Fibroblast of lung (primary cell): Measurements from ENCODE around the gene DNHD1. TPM values are rescaled to one million over a fixed set of nuclear protein-coding genes. Genes with fewer than 3 reads are reported as not detected.
"Not testable (repeated sequence)": the region's sequence is repeated elsewhere in the genome, so short reads cannot be mapped to it uniquely, and the experiment has no call there.

Experiments
- DNase-seq, 2 donors: peaks; one replicate each; pipeline versions ENCODE4 v3.0.0 to v3.0.0-alpha.2; 2010; ENCODE audit warnings: low read depth in 2 of 2
- H2AFZ ChIP-seq: 2 replicates; pipeline ENCODE4 v1.5.1; 2012; ENCODE audit warnings: low read length, control low read depth, inconsistent platforms
- H3K27ac ChIP-seq: 2 replicates; pipeline ENCODE4 v1.5.1; 2011; ENCODE audit warnings: low read length, control low read depth; ENCODE audit not compliant: insufficient read depth
- H3K27me3 ChIP-seq: 2 replicates; pipeline ENCODE4 v1.5.1; 2011; ENCODE audit warnings: mild to moderate bottlenecking, low read length; ENCODE audit not compliant: control insufficient read depth, insufficient read depth
- H3K36me3 ChIP-seq: 2 replicates; pipeline ENCODE4 v1.5.1; 2011; ENCODE audit warnings: low read length; ENCODE audit not compliant: control insufficient read depth, insufficient read depth
- H3K4me1 ChIP-seq: 2 replicates; pipeline ENCODE4 v1.5.1; 2011; ENCODE audit warnings: low read length; ENCODE audit not compliant: control insufficient read depth, insufficient read depth; ENCODE audit errors: extremely low read depth
- H3K4me2 ChIP-seq: 2 replicates; pipeline ENCODE4 v1.5.1; 2011; ENCODE audit warnings: low read length, control low read depth; ENCODE audit not compliant: insufficient read depth; ENCODE audit errors: extremely low read depth
- H3K4me3 ChIP-seq, 4 experiments: fragments of 200-600 bp in 1 of 4; sonication (generic) in 1 of 4; replicated peaks in 1 of 4; 2 replicates each; pipeline ENCODE4 v1.5.1; 2011 to 2016; ENCODE audit warnings: low read length in 4 of 4, low read depth in 3 of 4, mild to moderate bottlenecking in 3 of 4, control low read depth in 2 of 4, inconsistent platforms in 1 of 4, mixed read lengths in 1 of 4; ENCODE audit not compliant: insufficient read depth in 1 of 4; ENCODE audit errors: control extremely low read depth in 1 of 4
- H3K79me2 ChIP-seq: 2 replicates; pipeline ENCODE4 v1.5.1; 2012; ENCODE audit warnings: mild to moderate bottlenecking, low read length, inconsistent platforms; ENCODE audit not compliant: control insufficient read depth, insufficient read depth
- H3K9ac ChIP-seq: 2 replicates; pipeline ENCODE4 v1.5.1; 2011; ENCODE audit warnings: mild to moderate bottlenecking, low read length, control low read depth; ENCODE audit not compliant: insufficient read depth
- H3K9me3 ChIP-seq: 2 replicates; pipeline ENCODE4 v1.5.1; 2012; ENCODE audit warnings: low read depth, low read length; ENCODE audit not compliant: control insufficient read depth, insufficient read depth
- H4K20me1 ChIP-seq: 2 replicates; pipeline ENCODE4 v1.5.1; 2011; ENCODE audit warnings: low read length; ENCODE audit not compliant: control insufficient read depth, insufficient read depth; ENCODE audit errors: extremely low read depth
- CTCF ChIP-seq, 2 donors: IDR thresholded peaks in 1 of 2; conservative IDR thresholded peaks in 1 of 2; 1 replicate in 1 of 2; 2 replicates in 1 of 2; pipeline ENCODE4 v1.5.1; 2011 to 2012; ENCODE audit warnings: low read length in 2 of 2, control low read depth in 1 of 2, inconsistent platforms in 1 of 2, low read depth in 1 of 2, mild to moderate bottlenecking in 1 of 2
- EZH2 ChIP-seq: IDR thresholded peaks from 2 replicates; pipeline ENCODE4 v1.5.1; 2012; ENCODE audit warnings: low read length, control low read depth, mild to moderate bottlenecking; ENCODE audit errors: missing control alignments
- polyA plus RNA-seq, 2 donors: library from polyadenylated mRNA; depleted of rRNA in 1 of 2; stranded (reverse) in 1 of 2; unstranded in 1 of 2; fragments of >200 nt; gene quantifications; 2 replicates each; pipeline ENCODE4 v1.2.1, GENCODE V29; 2011 to 2012; ENCODE audit warnings: missing spikeins in 1 of 2
- total RNA-seq: library from RNA; depleted of rRNA; stranded (reverse); fragments of >200 nt; gene quantifications from 2 replicates; pipeline ENCODE4 v1.2.1, GENCODE V29; 2014

Gene DNHD1
- total and polyA plus RNA-seq, 2 donors (not counting 1 experiment from before 2014, with no cell fraction given) = 2.2 to 14.7 TPM

DNA sequence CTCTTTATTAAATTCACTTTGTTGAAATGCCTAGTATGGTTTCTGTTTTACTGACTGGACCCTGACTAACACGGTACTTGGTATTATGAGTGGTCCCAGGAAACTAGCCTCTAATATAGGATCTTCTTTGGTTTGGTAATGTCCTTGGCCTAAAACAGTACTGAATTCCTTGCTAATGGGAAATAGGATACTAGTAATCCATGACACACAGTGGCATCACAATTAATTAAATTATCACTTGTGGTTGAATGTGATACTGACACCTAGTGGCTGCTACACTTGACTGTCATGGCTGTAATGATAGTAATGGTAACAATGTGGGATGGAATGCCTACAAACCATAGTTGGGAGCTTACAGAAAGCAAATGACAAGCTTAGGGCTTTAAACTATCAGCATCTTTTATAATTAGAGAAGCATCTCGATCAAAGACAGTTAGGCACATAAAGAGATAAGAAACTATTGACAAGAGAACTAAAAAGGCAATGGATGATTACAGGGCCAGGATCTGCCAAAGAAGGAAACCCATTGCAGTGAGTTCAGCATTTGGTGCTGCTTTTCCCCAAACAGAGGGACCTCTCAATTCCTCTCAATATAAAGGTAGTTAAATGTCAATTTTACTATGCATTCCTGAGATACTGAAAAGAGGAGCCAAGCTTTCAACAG is 8.6 kb downstream of the DNHD1 start:
- H3K36me3 ChIP-seq = peaks cover 4% of the 10 kb centered on the region
- H3K79me2 ChIP-seq = no peaks in the 10 kb centered on the region
- H3K27me3 ChIP-seq = no peaks in the 10 kb centered on the region
- TF ChIP-seq EZH2 (no peak), CTCF (conservative IDR thresholded peaks at IDR 0.05 in 1 of 2, IDR thresholded peaks at IDR 0.05 in 1 of 2; ENCODE audit: low read depth in 1 of 2, low read length in 2 of 2) (peak; percentile 52 to 69)
- H2AFZ ChIP-seq = no peak overlapping the region
- H4K20me1 ChIP-seq = no peaks in the 10 kb centered on the region
- H3K4me1 ChIP-seq = no peaks in the 10 kb centered on the region
- no peak overlapping the region for H3K4me2 ChIP-seq
- no peaks in the 10 kb centered on the region for H3K9me3 ChIP-seq
- DNase-seq = peak; percentile 74 to 82
- no peak overlapping the region for H3K27ac ChIP-seq
- H3K4me3 ChIP-seq = no peak overlapping the region
- H3K9ac ChIP-seq = no peak overlapping the region

DNA sequence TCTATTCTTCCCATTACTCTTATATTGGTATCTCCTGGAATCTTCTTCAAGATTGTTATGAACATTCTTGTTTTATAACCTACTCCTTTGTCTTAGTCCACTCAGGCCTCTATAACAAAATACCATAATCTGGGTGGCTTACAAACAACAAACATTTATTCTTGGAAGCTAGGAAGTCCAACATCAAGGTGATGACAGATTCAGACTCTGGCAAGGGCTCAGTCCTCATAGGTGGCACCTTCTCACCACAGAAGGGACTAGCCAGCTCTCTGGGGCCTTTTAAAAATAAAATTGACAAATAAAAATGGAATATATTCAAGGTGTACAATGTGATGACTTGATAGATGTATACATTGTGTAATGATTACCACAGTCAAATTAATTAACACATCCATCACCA is 19.8 kb downstream of the DNHD1 start:
- Histone ChIP-seq H3K27me3 (no peaks in the 10 kb centered on the region), H3K79me2 (no peaks in the 10 kb centered on the region), H3K27ac (no peak overlapping the region), H4K20me1 (no peaks in the 10 kb centered on the region), H2AFZ (no peak overlapping the region), H3K4me2 (no peak overlapping the region), H3K9me3 (no peaks in the 10 kb centered on the region), H3K36me3 (no peaks in the 10 kb centered on the region), H3K9ac (no peak overlapping the region), H3K4me1 (no peaks in the 10 kb centered on the region), H3K4me3 (no peak overlapping the region)
- TF ChIP-seq EZH2 (no peak), CTCF (conservative IDR thresholded peaks at IDR 0.05 in 1 of 2, IDR thresholded peaks at IDR 0.05 in 1 of 2; ENCODE audit: low read depth in 1 of 2, low read length in 2 of 2) (no peak)
- DNase-seq = no peak

DNA sequence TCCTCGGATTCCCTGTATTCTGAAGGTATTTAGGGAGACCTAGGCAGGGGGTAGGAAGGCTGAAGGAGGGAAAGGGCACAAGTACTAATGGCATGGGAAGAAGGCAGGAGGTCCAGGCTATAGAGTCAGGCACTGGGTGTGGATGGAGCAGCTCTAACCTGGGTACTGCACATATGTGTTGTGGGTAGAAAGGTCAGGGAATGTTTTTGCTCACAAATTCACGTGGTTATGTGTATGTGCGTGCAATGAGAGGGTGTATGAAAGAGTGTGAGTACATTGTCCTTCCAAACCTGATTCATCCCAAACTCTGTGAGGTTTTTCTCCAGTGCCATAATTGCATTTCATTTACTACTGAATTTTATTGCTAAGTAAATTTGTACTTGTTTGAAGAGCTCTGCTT is 23.2 kb downstream of the DNHD1 start:
- Histone ChIP-seq H3K79me2 (no peaks in the 10 kb centered on the region), H3K4me1 (peaks cover 3% of the 10 kb centered on the region), H3K4me2 (no peak overlapping the region), H4K20me1 (no peaks in the 10 kb centered on the region), H3K36me3 (no peaks in the 10 kb centered on the region), H3K9me3 (no peaks in the 10 kb centered on the region), H3K4me3 (no peak overlapping the region), H3K27me3 (no peaks in the 10 kb centered on the region), H3K9ac (no peak overlapping the region), H3K27ac (no peak overlapping the region), H2AFZ (no peak overlapping the region)
- no peak for TF ChIP-seq EZH2
- no peak for TF ChIP-seq CTCF (conservative IDR thresholded peaks at IDR 0.05 in 1 of 2, IDR thresholded peaks at IDR 0.05 in 1 of 2; ENCODE audit: low read depth in 1 of 2, low read length in 2 of 2)
- no peak for DNase-seq

DNA sequence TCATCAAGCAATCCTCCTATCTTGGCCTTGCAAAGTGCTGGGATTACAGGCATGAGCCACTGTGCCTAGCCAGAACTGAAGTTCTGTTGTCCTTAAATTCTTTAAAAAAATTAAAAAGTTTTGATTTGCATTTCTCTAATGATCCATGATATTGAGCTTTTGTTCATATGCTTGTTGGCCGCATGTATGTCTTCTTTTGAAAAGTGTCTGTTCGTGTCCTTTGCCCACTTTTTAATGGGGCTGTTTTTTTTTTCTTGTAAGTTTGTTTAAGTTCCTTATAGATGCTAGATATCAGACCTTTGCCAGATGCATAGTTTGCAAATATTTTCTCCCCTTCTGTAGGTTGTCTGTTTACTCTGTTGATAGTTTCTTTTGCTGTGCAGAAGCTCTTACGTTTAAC is 24.9 kb downstream of the DNHD1 start:
- not testable (repeated sequence) for H2AFZ ChIP-seq, H4K20me1 ChIP-seq, H3K27ac ChIP-seq, H3K4me1 ChIP-seq, H3K4me3 ChIP-seq, H3K27me3 ChIP-seq, DNase-seq, H3K36me3 ChIP-seq, H3K79me2 ChIP-seq, H3K9me3 ChIP-seq, H3K9ac ChIP-seq, H3K4me2 ChIP-seq
